ENCODE data around the gene NFKBIE.

NFKBIE gene

DNA sequence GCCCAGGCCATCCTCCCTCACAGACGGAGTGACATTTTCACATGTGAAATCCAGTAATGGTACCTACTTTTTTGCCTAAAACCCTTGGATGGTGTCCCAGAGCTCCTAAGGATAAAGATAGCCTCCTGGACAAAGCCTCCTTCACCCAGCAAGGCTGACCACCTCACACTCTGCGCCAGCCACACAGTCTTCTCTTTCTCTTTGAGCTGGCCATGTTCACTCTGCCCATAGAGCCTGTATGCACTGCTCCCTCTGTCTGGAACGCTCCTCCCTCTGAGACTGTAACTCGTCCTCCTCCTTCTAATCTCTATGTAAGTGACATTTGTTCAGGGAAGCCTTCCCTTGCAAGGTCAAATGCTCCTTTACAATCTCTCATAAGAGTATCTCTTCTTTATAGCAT, 19.5 kb upstream of the NFKBIE start:
- Mint-ChIP-seq H3K4me1 (no peaks in the 10 kb centered on the region), H3K4me3 (no peak overlapping the region), H3K27me3 (peaks cover 68% of the 10 kb centered on the region), H3K9me3 (no peaks in the 10 kb centered on the region), H3K27ac (no peak overlapping the region)
- DNase-seq (no peak), ATAC-seq (no peak)

DNA sequence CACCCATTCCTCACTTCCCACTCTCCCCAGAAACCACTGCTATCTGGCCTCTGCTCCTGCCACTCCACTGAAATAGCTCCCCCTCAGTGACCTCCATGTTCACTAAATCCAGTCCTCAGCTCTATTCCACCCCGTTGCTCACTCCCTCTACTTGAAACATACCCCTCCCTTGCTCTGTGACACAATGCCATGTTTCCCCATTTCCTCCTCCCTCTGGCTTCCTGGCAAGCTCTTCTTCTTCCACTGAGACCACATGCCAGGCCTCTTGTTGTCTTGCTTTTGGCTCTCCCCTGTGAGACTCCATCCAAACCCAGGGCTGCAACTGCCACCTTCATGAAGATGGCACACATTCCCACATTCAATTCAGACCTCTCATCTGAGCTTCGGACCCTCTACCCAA, 18.8 kb upstream of the NFKBIE start:
- no peak overlapping the region for H3K27ac Mint-ChIP-seq
- peaks cover 68% of the 10 kb centered on the region for H3K27me3 Mint-ChIP-seq
- no peak overlapping the region for H3K4me3 Mint-ChIP-seq
- no peaks in the 10 kb centered on the region for H3K4me1 Mint-ChIP-seq
- DNase-seq (no peak), ATAC-seq (no peak)
- no peaks in the 10 kb centered on the region for H3K9me3 Mint-ChIP-seq

DNA sequence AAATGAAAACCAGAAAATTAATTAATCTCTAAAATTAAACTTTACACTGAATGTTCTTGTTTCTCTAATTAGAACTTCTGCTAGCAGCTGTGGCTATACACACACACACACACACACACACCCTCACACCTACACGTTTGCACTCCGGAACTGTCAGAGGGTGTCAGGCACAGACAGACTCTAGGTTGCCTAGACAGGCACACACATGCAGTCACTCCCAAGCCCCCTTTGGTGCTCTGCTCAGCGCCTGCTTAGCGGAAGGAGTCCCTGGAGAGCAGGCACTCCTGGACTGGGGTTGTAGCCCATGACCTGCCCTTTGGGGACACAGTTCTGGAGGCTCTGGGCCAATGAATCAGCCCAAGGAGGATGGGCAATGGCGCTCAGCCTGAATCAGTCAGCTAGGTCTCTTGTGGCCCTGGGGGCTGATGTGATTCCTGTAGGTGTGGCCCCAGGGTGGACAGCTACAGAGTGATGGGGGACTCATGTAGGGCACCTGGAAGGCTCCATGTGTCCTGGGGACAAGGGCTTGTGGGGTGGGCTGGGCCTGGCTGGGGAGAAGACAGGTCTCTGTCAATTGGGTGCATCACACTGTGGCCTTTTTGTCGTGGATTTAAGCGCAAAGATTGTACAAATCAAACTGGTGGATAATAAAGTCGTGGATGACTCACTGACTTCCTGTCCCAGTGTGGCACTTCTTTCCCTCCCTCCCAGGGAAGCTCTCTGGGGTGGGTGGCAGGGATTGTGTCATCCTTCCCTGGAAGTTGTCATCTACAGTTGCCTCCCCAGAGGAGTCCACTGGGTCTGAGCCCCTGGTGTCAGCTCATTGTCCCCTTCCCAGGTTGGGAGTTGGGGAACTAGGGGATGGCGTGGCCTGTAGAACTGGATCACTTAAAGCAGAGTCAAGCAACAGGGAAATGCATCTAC, 13.7 kb upstream of the NFKBIE start:
- ATAC-seq (no peak), DNase-seq (no peak)
- H3K4me3 Mint-ChIP-seq: no peak overlapping the region
- no peaks in the 10 kb centered on the region for H3K4me1 Mint-ChIP-seq
- peaks cover 63% of the 10 kb centered on the region for H3K27me3 Mint-ChIP-seq
- H3K27ac Mint-ChIP-seq: no peak overlapping the region
- no peaks in the 10 kb centered on the region for H3K9me3 Mint-ChIP-seq

DNA sequence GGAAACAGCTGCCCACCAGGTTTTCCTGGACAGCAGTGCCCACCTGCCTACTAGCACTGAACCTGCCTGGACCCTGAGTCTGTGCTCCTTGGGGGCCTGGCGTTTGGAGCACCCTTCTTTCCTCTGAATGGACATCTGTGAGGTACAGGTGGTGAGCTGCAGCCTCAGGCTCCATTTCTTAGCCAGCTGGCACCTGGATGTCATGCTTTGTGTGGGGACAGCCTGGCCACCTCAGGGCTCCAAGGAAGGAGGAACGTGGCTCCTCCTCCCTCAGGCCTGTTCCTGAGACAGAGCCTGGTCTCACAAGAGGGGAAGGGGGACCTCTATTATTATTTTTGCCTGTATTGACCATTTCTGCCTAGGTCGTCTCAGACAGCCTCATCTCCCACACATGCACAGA, 13.0 kb upstream of the NFKBIE start:
- no peaks in the 10 kb centered on the region for H3K9me3 Mint-ChIP-seq
- DNase-seq (no peak), ATAC-seq (no peak)
- no peaks in the 10 kb centered on the region for H3K4me1 Mint-ChIP-seq
- H3K4me3 Mint-ChIP-seq: no peak overlapping the region
- H3K27me3 Mint-ChIP-seq: peaks cover 63% of the 10 kb centered on the region
- no peak overlapping the region for H3K27ac Mint-ChIP-seq

DNA sequence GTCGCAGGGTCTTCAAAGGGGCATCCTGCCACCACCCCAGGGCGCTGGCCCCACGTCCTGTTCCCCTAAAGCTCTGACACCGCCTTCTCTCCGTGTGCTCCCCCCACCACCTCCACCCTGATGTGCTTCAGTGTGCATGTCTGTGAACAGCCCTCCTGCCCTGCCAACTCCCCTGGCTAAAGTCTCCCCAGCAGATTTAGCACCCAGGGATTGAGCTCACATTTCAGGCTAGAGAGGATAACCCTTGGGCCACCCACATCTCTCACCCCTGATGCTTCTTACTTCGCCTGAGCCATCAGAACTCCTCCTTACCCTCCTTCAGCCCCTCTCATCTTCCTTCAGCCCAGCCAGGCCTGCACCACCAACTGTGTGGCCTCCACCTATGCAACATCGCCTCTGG, 12.4 kb upstream of the NFKBIE start:
- Mint-ChIP-seq H3K4me3 (no peak overlapping the region), H3K9me3 (no peaks in the 10 kb centered on the region), H3K4me1 (no peaks in the 10 kb centered on the region), H3K27me3 (peaks cover 63% of the 10 kb centered on the region), H3K27ac (no peak overlapping the region)
- no peak for ATAC-seq
- DNase-seq: no peak

DNA sequence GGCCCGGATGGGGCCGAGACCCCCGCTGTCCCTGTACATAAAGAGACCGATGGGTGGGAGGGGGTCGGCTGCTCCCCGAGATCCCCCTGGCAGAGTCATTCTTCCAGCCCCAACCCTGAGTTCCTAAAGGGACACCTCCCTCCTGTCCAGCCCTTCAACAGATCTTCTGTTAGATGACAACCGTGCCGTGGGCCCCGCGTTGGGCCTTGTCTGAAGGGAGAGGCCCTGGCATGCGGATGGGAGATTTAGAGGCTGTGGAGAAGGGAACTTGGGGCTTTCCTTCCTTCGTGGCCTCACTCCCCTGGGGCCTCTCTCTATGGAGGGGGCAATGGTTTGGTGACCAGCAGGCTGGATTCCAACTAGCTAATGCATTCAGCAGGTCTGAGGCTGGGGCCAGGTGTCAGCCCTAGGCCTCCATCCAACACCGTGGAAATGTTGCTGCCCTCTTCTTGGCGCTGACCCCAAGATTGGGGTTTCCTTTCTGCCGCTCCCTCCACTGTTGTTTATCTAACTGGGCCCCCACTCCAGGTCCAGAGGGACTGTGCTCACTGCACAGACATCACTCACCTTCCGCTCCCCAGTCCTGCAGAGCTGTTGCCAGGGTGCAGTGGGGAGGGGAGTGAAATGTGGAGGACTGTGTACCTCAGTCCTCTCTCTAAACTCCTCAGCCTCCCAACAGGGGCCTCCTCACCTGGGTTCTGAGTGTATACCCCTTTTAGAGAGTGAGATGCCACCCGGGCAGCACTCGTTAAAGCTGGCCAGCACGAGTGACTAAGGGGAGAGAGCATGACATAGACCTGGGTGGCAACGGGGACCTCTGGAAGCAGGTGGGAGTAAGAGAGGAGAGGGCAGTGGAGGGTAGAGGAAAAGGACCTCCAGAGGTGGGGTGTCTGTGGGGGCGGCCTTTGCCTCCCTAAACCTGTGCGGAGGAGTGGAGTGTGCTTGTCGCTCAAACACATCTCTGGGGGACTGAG, 11.6 kb upstream of the NFKBIE start:
- H3K27me3 Mint-ChIP-seq: peaks cover 71% of the 10 kb centered on the region

DNA sequence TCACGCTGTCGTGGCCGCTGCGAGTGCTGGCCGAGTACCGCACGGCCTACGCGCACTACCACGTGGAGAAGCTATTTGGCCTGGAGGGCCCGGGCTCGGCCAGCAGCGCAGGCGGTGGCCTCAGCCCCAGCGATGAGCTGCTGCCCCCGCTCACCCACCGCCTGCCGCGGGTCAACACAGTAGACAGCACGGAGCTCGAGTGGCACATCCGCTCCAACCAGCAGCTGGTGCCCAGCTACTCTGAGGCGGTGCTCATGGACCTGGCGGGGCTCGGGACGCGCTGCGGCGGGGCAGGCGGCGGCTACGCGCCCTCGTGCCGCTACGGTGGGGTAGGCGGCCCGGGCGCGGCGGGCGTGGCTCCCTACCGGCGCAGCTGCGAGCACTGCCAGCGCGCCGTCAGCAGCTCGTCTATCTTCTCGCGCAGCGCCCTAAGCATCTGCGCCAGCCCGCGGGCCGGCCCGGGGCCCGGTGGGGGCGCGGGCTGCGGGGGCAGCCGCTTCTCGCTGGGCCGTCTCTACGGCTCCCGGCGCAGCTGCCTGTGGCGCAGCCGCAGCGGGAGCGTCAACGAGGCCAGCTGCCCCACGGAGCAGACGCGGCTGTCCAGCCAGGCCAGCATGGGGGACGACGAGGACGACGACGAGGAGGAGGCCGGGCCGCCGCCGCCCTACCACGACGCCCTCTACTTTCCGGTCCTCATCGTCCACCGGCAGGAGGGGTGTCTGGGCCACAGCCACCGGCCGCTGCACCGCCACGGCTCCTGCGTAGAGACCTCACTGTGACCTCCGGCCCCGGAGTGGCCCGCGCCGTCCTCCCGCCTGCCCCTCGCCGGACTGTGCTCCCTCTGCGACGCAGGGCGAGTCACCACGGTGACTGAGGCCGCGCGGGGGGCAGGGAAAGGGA, 10.6 kb upstream of the NFKBIE start:
- H3K4me1 Mint-ChIP-seq: peaks cover 6% of the 10 kb centered on the region
- H3K4me3 Mint-ChIP-seq: peak overlapping the region; percentile 18 to 48
- DNase-seq (no peak), ATAC-seq (peak; percentile 52)
- no peaks in the 10 kb centered on the region for H3K9me3 Mint-ChIP-seq
- no peak overlapping the region for H3K27ac Mint-ChIP-seq
- H3K27me3 Mint-ChIP-seq: peaks cover 81% of the 10 kb centered on the region

More for the DNA sequence above, 11.6 kb upstream of the NFKBIE start:
- H3K27ac Mint-ChIP-seq: no peak overlapping the region
- no peaks in the 10 kb centered on the region for H3K4me1 Mint-ChIP-seq
- DNase-seq (no peak), ATAC-seq (no peak)
- no peaks in the 10 kb centered on the region for H3K9me3 Mint-ChIP-seq
- H3K4me3 Mint-ChIP-seq: peak overlapping the region; percentile 24 to 34

DNA sequence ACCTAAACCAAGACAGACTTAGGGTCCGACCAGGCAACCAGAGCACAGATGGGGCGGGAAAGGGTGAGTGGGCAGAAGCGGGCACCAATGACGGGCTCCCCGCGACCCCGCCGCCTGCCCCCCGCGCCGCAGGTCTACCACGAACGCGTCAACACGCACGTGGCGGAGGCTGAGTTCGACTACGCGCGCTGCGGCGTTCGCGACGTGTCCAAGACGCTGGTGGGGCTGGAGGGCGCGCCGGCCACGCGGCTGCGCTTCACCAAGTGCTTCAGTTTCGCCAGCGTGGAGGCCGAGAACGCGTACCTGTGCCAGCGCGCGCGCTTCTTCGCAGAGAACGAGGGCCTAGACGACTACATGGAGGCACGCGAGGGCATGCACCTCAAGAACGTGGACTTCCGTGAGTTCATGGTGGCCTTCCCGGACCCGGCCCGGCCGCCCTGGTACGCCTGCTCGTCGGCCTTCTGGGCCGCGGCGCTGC, 10.0 kb upstream of the NFKBIE start:
- DNase-seq (no peak), ATAC-seq (no peak)
- H3K27me3 Mint-ChIP-seq: peaks cover 79% of the 10 kb centered on the region
- peak overlapping the region; percentile 18 to 48 for H3K4me3 Mint-ChIP-seq
- H3K9me3 Mint-ChIP-seq: no peaks in the 10 kb centered on the region
- no peak overlapping the region for H3K27ac Mint-ChIP-seq
- H3K4me1 Mint-ChIP-seq: peaks cover 8% of the 10 kb centered on the region

DNA sequence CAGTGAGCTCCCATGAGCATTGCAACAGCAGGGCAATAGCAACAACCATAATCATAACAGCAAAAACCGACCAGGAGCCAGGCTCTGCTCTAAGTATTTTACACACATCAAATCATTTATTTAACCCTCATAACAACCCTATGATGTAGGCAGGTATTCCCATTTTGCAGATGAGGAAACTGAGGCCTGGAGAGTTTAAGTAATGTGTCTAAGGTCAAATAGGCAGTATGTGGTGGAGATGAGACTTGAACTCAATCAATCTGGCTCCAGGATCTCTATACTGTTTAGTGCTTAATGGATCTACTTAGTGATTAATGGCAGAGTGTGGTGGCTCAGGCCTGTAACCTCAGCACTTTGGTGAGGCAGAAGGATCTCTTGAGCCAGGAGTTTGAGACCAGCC, 8.3 kb upstream of the NFKBIE start:
- no peak overlapping the region for H3K27ac Mint-ChIP-seq
- ATAC-seq (no peak), DNase-seq (no peak)
- H3K4me3 Mint-ChIP-seq: no peak overlapping the region
- peaks cover 83% of the 10 kb centered on the region for H3K27me3 Mint-ChIP-seq
- H3K9me3 Mint-ChIP-seq: no peaks in the 10 kb centered on the region
- H3K4me1 Mint-ChIP-seq: peaks cover 19% of the 10 kb centered on the region

DNA sequence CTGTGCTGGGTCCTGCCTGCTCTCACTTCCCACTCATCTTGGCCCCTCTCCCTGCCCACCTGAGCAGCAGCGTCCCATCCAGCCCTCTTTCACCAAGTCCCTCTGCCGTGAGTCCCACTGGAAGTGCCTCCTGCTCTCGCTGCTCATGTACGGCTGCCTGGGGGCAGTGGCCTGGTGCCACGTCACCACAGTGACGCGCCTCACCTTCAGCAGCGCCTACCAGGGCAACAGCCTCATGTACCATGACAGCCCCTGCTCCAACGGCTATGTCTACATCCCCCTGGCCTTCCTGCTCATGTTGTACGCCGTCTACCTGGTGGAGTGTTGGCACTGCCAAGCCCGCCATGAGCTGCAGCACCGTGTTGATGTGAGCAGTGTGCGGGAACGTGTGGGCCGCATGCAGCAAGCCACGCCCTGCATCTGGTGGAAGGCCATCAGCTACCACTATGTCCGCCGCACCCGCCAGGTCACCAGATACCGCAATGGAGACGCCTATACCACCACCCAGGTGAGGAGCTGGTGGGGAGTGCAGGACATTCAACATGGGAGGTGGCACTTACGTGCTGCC, 7.7 kb upstream of the NFKBIE start:
- no peak overlapping the region for H3K4me3 Mint-ChIP-seq
- peaks cover 24% of the 10 kb centered on the region for H3K4me1 Mint-ChIP-seq
- H3K27ac Mint-ChIP-seq: no peak overlapping the region
- H3K27me3 Mint-ChIP-seq: peaks cover 80% of the 10 kb centered on the region
- ATAC-seq (no peak), DNase-seq (no peak)
- no peaks in the 10 kb centered on the region for H3K9me3 Mint-ChIP-seq

DNA sequence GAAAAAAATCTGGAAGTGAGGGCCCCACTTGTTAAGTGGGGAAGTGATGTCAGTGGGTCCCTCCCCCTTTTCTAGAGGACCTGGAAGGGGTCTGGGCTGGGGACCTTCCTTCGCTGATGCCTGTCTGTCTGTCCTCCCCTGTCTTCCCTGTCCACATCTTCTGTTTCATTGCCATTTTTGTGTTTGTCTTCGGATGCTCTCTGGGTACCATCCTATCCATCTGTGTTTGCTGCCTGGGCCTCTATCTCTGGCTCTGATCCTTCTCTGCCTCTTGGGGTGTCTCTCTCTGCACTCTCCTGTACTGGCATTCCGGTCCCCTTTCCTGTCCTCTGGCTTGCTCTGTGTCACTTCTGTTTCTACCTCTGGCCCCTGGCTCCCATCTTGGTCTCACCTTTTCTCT, 7.2 kb upstream of the NFKBIE start:
- Mint-ChIP-seq H3K27me3 (peaks cover 75% of the 10 kb centered on the region), H3K4me3 (no peak overlapping the region)
- ATAC-seq: no peak

DNA sequence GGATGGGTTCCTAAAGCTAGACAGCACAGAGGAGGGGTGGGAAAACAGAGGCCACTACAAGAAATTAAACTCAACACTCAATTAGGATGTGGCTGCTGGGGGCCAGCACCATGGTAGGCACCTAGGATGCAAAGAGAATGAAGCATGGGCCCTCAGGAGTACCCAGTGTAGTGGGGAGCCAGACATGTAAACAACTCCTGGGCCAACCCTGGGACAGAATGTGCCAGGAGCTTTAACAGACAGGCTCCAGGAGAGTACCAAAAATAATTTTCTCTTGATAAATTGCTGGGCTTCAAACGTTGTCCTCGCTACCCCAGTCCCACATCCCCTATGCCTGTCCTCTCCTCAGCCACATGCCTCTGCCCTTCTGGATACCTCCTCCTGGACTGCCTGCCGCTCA, 6.6 kb upstream of the NFKBIE start:
- Mint-ChIP-seq H3K4me1 (peaks cover 32% of the 10 kb centered on the region), H3K4me3 (no peak overlapping the region), H3K27ac (no peak overlapping the region), H3K9me3 (no peaks in the 10 kb centered on the region), H3K27me3 (peaks cover 73% of the 10 kb centered on the region)
- no peak for DNase-seq
- no peak for ATAC-seq

More for the DNA sequence above, 7.2 kb upstream of the NFKBIE start:
- no peak for DNase-seq
- no peak overlapping the region for H3K27ac Mint-ChIP-seq
- peaks cover 29% of the 10 kb centered on the region for H3K4me1 Mint-ChIP-seq
- no peaks in the 10 kb centered on the region for H3K9me3 Mint-ChIP-seq

DNA sequence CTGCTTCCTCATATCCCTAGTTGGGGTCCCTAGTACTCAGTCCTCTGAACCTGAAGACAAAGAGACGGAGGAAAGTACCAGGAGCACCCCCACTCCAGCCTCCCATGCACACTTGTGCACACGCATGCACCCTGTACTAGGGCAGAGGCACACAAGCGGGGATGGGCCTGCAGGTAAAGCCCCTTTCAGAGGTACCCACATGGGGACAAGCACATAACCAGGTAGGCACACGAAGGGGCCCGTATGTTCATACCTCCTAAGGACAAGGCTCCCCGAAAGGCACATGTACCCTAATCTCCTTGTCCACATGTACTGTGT, 6.0 kb upstream of the NFKBIE start:
- DNase-seq (no peak), ATAC-seq (no peak)
- Mint-ChIP-seq H3K4me3 (peak overlapping the region; percentile 38 to 70), H3K27ac (no peak overlapping the region), H3K27me3 (peaks cover 71% of the 10 kb centered on the region), H3K4me1 (peaks cover 38% of the 10 kb centered on the region), H3K9me3 (no peaks in the 10 kb centered on the region)

DNA sequence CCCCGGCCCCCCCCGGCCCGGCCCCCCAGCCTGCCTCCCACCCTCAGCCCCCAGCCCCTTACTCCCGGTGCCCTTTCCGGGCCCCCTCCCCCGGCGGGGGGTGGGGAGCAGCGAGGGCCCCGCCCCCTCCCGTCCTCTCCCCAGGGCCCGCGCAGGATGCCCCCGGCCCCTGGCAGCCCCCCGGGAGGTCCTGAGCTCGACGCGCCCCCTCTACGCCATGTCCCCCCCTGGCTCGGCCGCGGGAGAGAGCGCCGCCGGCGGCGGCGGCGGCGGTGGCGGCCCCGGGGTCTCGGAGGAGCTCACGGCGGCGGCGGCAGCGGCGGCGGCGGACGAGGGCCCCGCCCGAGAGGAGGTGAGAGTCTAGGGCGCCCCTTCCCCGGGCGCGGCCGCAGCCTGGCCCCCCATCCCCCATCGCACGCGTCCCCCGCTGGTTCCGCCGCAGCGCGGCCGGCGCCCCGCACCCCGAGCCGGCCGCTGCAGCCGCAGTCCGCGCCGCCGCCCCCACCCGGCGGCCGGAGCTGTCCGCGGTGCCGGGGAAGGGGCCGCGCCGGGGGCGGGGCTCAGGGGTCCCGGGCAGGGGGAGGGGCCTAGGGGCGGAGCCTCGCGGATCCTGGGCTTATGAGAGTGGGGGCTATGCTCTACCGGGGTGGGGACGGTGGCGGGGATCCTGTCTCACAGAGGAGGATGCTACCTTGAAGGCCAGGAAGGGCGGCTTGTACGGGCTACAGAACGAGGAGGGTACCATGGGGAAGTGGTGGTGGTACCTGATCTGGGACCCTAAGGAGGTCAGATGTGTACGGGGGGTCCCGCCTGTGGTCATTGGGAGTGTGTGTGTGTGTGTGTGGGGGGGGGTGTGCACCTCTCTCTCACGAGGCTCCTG, 5.4 kb upstream of the NFKBIE start:
- Mint-ChIP-seq H3K27ac (no peak overlapping the region), H3K27me3 (peaks cover 71% of the 10 kb centered on the region), H3K4me1 (peaks cover 44% of the 10 kb centered on the region), H3K4me3 (peak overlapping the region; percentile 38 to 70), H3K9me3 (no peaks in the 10 kb centered on the region)
- peak; percentile 24 for ATAC-seq
- no peak for DNase-seq

Measured in stimulated activated naive CD8-positive, alpha-beta T cell treated with anti-CD3 and anti-CD28 coated beads, Interleukin-15, amount 100 ng/mL, for 72 hours (primary cell).